HCT116 (cell line): ENCODE measurements around the gene ATP11B. TPM values are rescaled to one million over a fixed set of nuclear protein-coding genes. Genes with fewer than 3 reads are reported as not detected.

Experiments
- ATAC-seq: fragments of 200-7000 bp; cut with Tn5 transposase; 2 replicates; pipeline ENCODE4 v1.9.1; 2020; ENCODE audit warnings: mild to moderate bottlenecking, moderate library complexity
- Bru-seq: library from RNA; stranded (reverse); fragments of 400-500 nt; gene quantifications from one replicate; lab custom pipeline; 2021; lab: Mats Ljungman, UMichigan
- BruChase-seq, 2 experiments: library from RNA; stranded (reverse); fragments of 400-500 nt; gene quantifications; one replicate each; lab custom pipeline; 2021; lab: Mats Ljungman, UMichigan
- BruUV-seq: library from RNA; stranded (reverse); fragments of 400-500 nt; replicated peaks from 2 replicates; lab custom pipeline; 2021; lab: Mats Ljungman, UMichigan
- CTCF ChIA-PET: fragments of 300-600 bp; sonication (Branson Sonifier 250); formaldehyde crosslinking; loops from one replicate; lab custom pipeline; 2021; ENCODE audit warnings: antibody characterized with exemption; lab: Charles Lee
- POLR2A ChIA-PET: fragments of 300-600, 350-600 bp; sonication (Branson Sonifier 250); formaldehyde crosslinking; loops from one replicate; lab custom pipeline; 2021; ENCODE audit warnings: antibody characterized with exemption; lab: Charles Lee
- RAD21 ChIA-PET, 2 experiments: fragments of 300-600 bp; sonication (Branson Sonifier 250); formaldehyde crosslinking; loops; one replicate each; lab custom pipeline; 2023; ENCODE audit warnings: low total read pairs in 2 of 2; ENCODE audit not compliant: uncharacterized antibody in 2 of 2, unreplicated experiment in 2 of 2, low non-redundant PET in 1 of 2; lab: Charles Lee
- DNase-seq: peaks from one replicate; pipeline ENCODE4 v3.0.0-alpha.2; 2010; ENCODE audit warnings: low read depth, low spot score
- H2AFZ ChIP-seq: fragments of 200-600 bp; shearing (Covaris generic), sonication (generic); 2 replicates; pipeline ENCODE4 v1.6.1; 2017; ENCODE audit warnings: low read depth, mixed run types, mixed read lengths, antibody characterized with exemption, low read length; ENCODE audit not compliant: poor library complexity, severe bottlenecking
- H3K27ac ChIP-seq: 2 replicates; pipeline ENCODE4 v1.5.1; 2012; ENCODE audit warnings: low read depth, low read length
- H3K27me3 ChIP-seq: fragments of 200-600 bp; sonication (generic); 2 replicates; pipeline ENCODE4 v1.6.1; 2016; ENCODE audit warnings: mixed run types, low read length, mixed read lengths; ENCODE audit not compliant: insufficient read depth
- H3K36me3 ChIP-seq, 2 experiments: fragments of 200-500 bp in 1 of 2; fragments of 200-600 bp in 1 of 2; sonication (Bioruptor generic) in 1 of 2; sonication (generic) in 1 of 2; 2 replicates each; pipeline versions ENCODE4 v1.5.1 to v1.6.1; 2014 to 2016; ENCODE audit warnings: low read length in 2 of 2, inconsistent platforms in 1 of 2, mixed read lengths in 1 of 2, mixed run types in 1 of 2; ENCODE audit not compliant: insufficient read depth in 2 of 2, control insufficient read depth in 1 of 2
- H3K4me1 ChIP-seq, 2 experiments: fragments of 200-600 bp in 1 of 2; sonication (generic) in 1 of 2; 2 replicates each; pipeline versions ENCODE4 v1.5.1 to v1.6.1; 2012 to 2017; ENCODE audit warnings: low read length in 2 of 2, inconsistent platforms in 1 of 2, mild to moderate bottlenecking in 1 of 2, mixed read lengths in 1 of 2, mixed run types in 1 of 2, moderate library complexity in 1 of 2; ENCODE audit not compliant: insufficient read depth in 2 of 2, control insufficient read depth in 1 of 2
- H3K4me2 ChIP-seq: fragments of 200-600 bp; sonication (generic); 2 replicates; pipeline ENCODE4 v1.6.1; 2017; ENCODE audit warnings: mixed run types, low read length, mixed read lengths
- H3K4me3 ChIP-seq, 2 experiments: fragments of 200-600 bp in 1 of 2; sonication (generic) in 1 of 2; replicated peaks in 1 of 2; 2 replicates each; pipeline ENCODE4 v1.5.1; 2011 to 2016; ENCODE audit warnings: low read length in 2 of 2, control low read depth in 1 of 2, low read depth in 1 of 2, mild to moderate bottlenecking in 1 of 2, mixed read lengths in 1 of 2, mixed run types in 1 of 2
- H3K79me2 ChIP-seq: fragments of 200-600 bp; sonication (generic); 2 replicates; pipeline ENCODE4 v1.6.1; 2017; ENCODE audit warnings: mild to moderate bottlenecking, mixed run types, low read length, moderate library complexity, mixed read lengths; ENCODE audit not compliant: insufficient read depth
- H3K9ac ChIP-seq: fragments of 200-600 bp; sonication (generic); 2 replicates; pipeline ENCODE4 v1.6.1; 2016; ENCODE audit warnings: low read length, mixed read lengths
- H3K9me2 ChIP-seq: fragments of 200-600 bp; sonication (generic), shearing (Covaris generic); 2 replicates; pipeline ENCODE4 v1.6.1; 2017; ENCODE audit warnings: mixed run types, mild to moderate bottlenecking, moderate library complexity; ENCODE audit not compliant: insufficient read depth
- H3K9me3 ChIP-seq, 2 experiments: fragments of 200-500 bp in 1 of 2; fragments of 200-600 bp in 1 of 2; sonication (Bioruptor generic) in 1 of 2; sonication (generic) in 1 of 2; 2 replicates each; pipeline ENCODE4 v1.6.1; 2014 to 2017; ENCODE audit warnings: low read length in 2 of 2, mixed read lengths in 2 of 2, inconsistent platforms in 1 of 2, low read depth in 1 of 2, mild to moderate bottlenecking in 1 of 2, mixed run types in 1 of 2, moderate library complexity in 1 of 2; ENCODE audit not compliant: control insufficient read depth in 1 of 2, insufficient read depth in 1 of 2
- H4K20me1 ChIP-seq: fragments of 200-600 bp; sonication (generic), shearing (Covaris generic); 2 replicates; pipeline ENCODE4 v1.6.1; 2017; ENCODE audit warnings: mixed run types, mild to moderate bottlenecking, moderate library complexity; ENCODE audit not compliant: insufficient read depth
- CBX3 ChIP-seq: IDR thresholded peaks from 2 replicates; pipeline ENCODE4 v1.6.1; 2012; ENCODE audit warnings: low read depth
- CEBPB ChIP-seq: IDR thresholded peaks from 2 replicates; pipeline ENCODE4 v1.6.1; 2012; ENCODE audit warnings: low read depth
- CTCF ChIP-seq, 3 experiments: fragments of 200-600 bp in 1 of 3; sonication (generic) in 1 of 3; IDR thresholded peaks in 2 of 3; conservative IDR thresholded peaks in 1 of 3; 2 replicates each; pipeline ENCODE4 v1.5.1; 2012 to 2017; ENCODE audit warnings: low read depth in 2 of 3, low read length in 2 of 3, antibody characterized with exemption in 1 of 3, borderline replicate concordance in 1 of 3, control low read depth in 1 of 3, mild to moderate bottlenecking in 1 of 3, mixed read lengths in 1 of 3, mixed run types in 1 of 3, moderate library complexity in 1 of 3; ENCODE audit not compliant: insufficient read depth in 1 of 3
- EGR1 ChIP-seq: IDR thresholded peaks from 2 replicates; pipeline ENCODE4 v1.6.1; 2012; ENCODE audit warnings: low read depth
- EZH2 ChIP-seq: fragments of 200-600 bp; sonication (generic); IDR thresholded peaks from 2 replicates; pipeline ENCODE4 v1.6.1; 2017; ENCODE audit warnings: antibody characterized with exemption, mixed run types
- FOSL1 ChIP-seq: IDR thresholded peaks from 2 replicates; pipeline ENCODE4 v1.6.1; 2012; ENCODE audit warnings: low read depth
- JUND ChIP-seq: IDR thresholded peaks from 2 replicates; pipeline ENCODE4 v1.6.1; 2012
- MAX ChIP-seq: IDR thresholded peaks from 2 replicates; pipeline ENCODE4 v1.6.1; 2012
- POLR2A ChIP-seq: IDR thresholded peaks from 2 replicates; pipeline ENCODE4 v1.7.0; 2011; ENCODE audit warnings: borderline replicate concordance; ENCODE audit not compliant: insufficient read depth, insufficient read length; ENCODE audit errors: extremely low read depth
- POLR2AphosphoS5 ChIP-seq: IDR thresholded peaks from 2 replicates; pipeline ENCODE4 v1.6.1; 2011; ENCODE audit warnings: mild to moderate bottlenecking, low read depth, low read length, moderate library complexity
- REST ChIP-seq: IDR thresholded peaks from 2 replicates; pipeline ENCODE4 v1.6.1; 2012; ENCODE audit warnings: low read depth
- SIN3A ChIP-seq: IDR thresholded peaks from 2 replicates; pipeline ENCODE4 v1.6.1; 2012; ENCODE audit warnings: low read depth
- SP1 ChIP-seq: IDR thresholded peaks from 2 replicates; pipeline ENCODE4 v1.6.1; 2012; ENCODE audit warnings: low read depth
- SRF ChIP-seq: IDR thresholded peaks from 2 replicates; pipeline ENCODE4 v1.6.1; 2012; ENCODE audit warnings: low read depth
- YY1 ChIP-seq: IDR thresholded peaks from 2 replicates; pipeline ENCODE4 v1.6.1; 2011; ENCODE audit warnings: low read length, low read depth, moderate library complexity, mild to moderate bottlenecking; ENCODE audit not compliant: insufficient replicate concordance; ENCODE audit errors: extremely low read depth
- ZBTB33 ChIP-seq: IDR thresholded peaks from 2 replicates; pipeline ENCODE4 v1.6.1; 2011; ENCODE audit warnings: mild to moderate bottlenecking, low read length, moderate library complexity; ENCODE audit not compliant: insufficient replicate concordance; ENCODE audit errors: extremely low read depth
- ZNF274 ChIP-seq: fragments of 200-500 bp; sonication (Bioruptor generic); IDR thresholded peaks from 2 replicates; pipeline ENCODE4 v1.6.1; 2014; ENCODE audit warnings: mild to moderate bottlenecking, low read depth, low read length, inconsistent platforms
- intact Hi-C: fragments of 100-400 bp; cut with micrococcal nuclease; formaldehyde crosslinking; loops from 2 replicates; pipeline ENCODE4 v1.10.0; 2022
- long read RNA-seq: library from polyadenylated mRNA; unstranded; transcript quantifications from one replicate; pipeline ENCODE4 v2.0.0, GENCODE V29; 2021; ENCODE audit not compliant: unreplicated experiment
- polyA plus RNA-seq: library from polyadenylated mRNA; unstranded; fragments of >200 nt; gene quantifications from 2 replicates; pipeline ENCODE4 v1.2.1, GENCODE V29; 2012; ENCODE audit warnings: missing spikeins
- total RNA-seq: library from RNA; stranded (reverse); gene quantifications from one replicate; pipeline ENCODE4 v1.2.1, GENCODE V29; 2021; ENCODE audit not compliant: unreplicated experiment

The ATP11B gene
- total RNA-seq (53.0 TPM), Bru-seq, nascent RNA (percentile 83 among the genes with signal in this experiment), BruChase-seq, experiment 1, labeled RNA remaining after a 6-hour chase (percentile 82 among the genes with signal in this experiment), BruChase-seq, experiment 2, labeled RNA remaining after a 2-hour chase (percentile 76 among the genes with signal in this experiment)
- 12.4 and 12.5 TPM in 2 replicates for polyA plus RNA-seq
- long read RNA-seq, full-length matches to known transcripts = 39 of 71 reads
- long read RNA-seq, partial matches to known transcripts = 15 of 71 reads
- long read RNA-seq, other reads (novel, unspliced or antisense) = 17 of 71 reads

GRCh38 chr3:182792901-182793662, at the start of gene ATP11B:
Gene ATP11B (plus strand): TSS chr3:182793504. CDS start chr3:182793760, 256 bp downstream.
- Histone ChIP-seq H3K4me3 (peak within 1 kb of the TSS; percentile 89 to 91), H3K36me3 (no peaks in the 10 kb centered on the region), H3K4me1 (peaks cover 11 to 20% of the 10 kb centered on the region in 2 experiments; a peak in 3 of 4 replicates), H3K27me3 (no peaks in the 10 kb centered on the region), H3K27ac (peak within 1 kb of the TSS; percentile 85), H2AFZ (peak within 1 kb of the TSS; percentile 63), H3K9me3 (no peaks in the 10 kb centered on the region), H4K20me1 (no peaks in the 10 kb centered on the region), H3K4me2 (peak within 1 kb of the TSS; percentile 76), H3K9me2 (no peaks in the 10 kb centered on the region), H3K9ac (peak within 1 kb of the TSS; percentile 80), H3K79me2 (peaks cover 42% of the 10 kb centered on the region)
- DNase-seq (peak; percentile 18), ATAC-seq (peak; percentile 86)
- CTCF ChIA-PET = interaction anchor here (1.3 kb wide), 1 partner anchor 79 kb away, joined by 3 read pairs; no protein-coding TSS in a partner anchor
- BruUV-seq = TSS peak; percentile 96
- RAD21 ChIA-PET = interaction anchor here in 1 of 2 experiments (0.5 kb wide), 1 partner anchor 28 kb away, joined by 3 read pairs; no protein-coding TSS in a partner anchor
- POLR2A ChIA-PET = no interaction called here
- intact Hi-C loops = no loop called here
- no peak for TF ChIP-seq ZNF274
- peak; percentile 77 for TF ChIP-seq EGR1
- TF ChIP-seq POLR2AphosphoS5 = peak; percentile 92
- no peak for TF ChIP-seq FOSL1
- TF ChIP-seq CBX3 = peak; percentile 50; the same call in 1 of the 2 replicates
- TF ChIP-seq YY1 = no peak
- TF ChIP-seq MAX = peak; percentile 24; the same call in 1 of the 2 replicates
- 0 out of 2 replicates have a peak, but pooled peaks have one; percentile 28 for TF ChIP-seq SP1
- no peak for TF ChIP-seq ZBTB33
- TF ChIP-seq EZH2 = no peak
- TF ChIP-seq JUND = no peak
- TF ChIP-seq SIN3A = peak; percentile 56; the same call in 1 of the 2 replicates
- no peak for TF ChIP-seq CTCF (IDR thresholded peaks at IDR 0.05 in 2 of 3, conservative IDR thresholded peaks at IDR 0.05 in 1 of 3; ENCODE audit: borderline replicate concordance in 1 of 3, insufficient read depth in 1 of 3, low read depth in 2 of 3, low read length in 2 of 3)
- TF ChIP-seq POLR2A = peak; percentile 64
- no peak for TF ChIP-seq REST
- no peak for TF ChIP-seq SRF
- TF ChIP-seq CEBPB = no peak
